Spleen (tissue), 7 donors: ENCODE data around the gene PPP1R3C.

ENCODE experiments used
- CTCF ChIP-seq, 11 experiments: fragments of 200-600 bp in 7 of 11; fragments of 450-650 bp in 4 of 11; sonication (generic) in 4 of 11; IDR thresholded peaks in 8 of 11; conservative IDR thresholded peaks in 3 of 11; 1 replicate in 7 of 11; 2 replicates in 4 of 11; pipeline versions ENCODE4 v1.4.0 to v1.8.0; 2016 to 2021; ENCODE audit warnings: antibody characterized with exemption in 11 of 11, inconsistent platforms in 4 of 11, mild to moderate bottlenecking in 1 of 11
- POLR2A ChIP-seq, 3 donors: fragments of 450-650 bp; IDR thresholded peaks; one replicate each; pipeline ENCODE4 v1.5.1; 2017; ENCODE audit warnings: antibody characterized with exemption in 3 of 3, mild to moderate bottlenecking in 1 of 3
- POLR2AphosphoS5 ChIP-seq, 3 donors: sonication (generic); formaldehyde crosslinking; IDR thresholded peaks; one replicate each; pipeline ENCODE4 v1.5.1; 2017; ENCODE audit warnings: antibody characterized with exemption in 3 of 3
- donor health status: DM: no; HTN: no; CAD: no; lungs with moderate emphysema.
- donor health status: DM: no; HTN: no; CAD: no.
- donor health status: DM: no; HTN: no; CAD: no.

- TF ChIP-seq CTCF (IDR thresholded peaks at IDR 0.05 in 8 of 11, conservative IDR thresholded peaks at IDR 0.05 in 3 of 11) (no peak), POLR2A (IDR thresholded peaks at IDR 0.05) (no peak), POLR2AphosphoS5 (IDR thresholded peaks at IDR 0.05) (no peak)
These were observed 22.0 kb downstream of the PPP1R3C start for GRCh38 chr10:91610919-91611318.
